ENCODE measurements around the gene LEF1.
"Not testable (repeated sequence)": the region's sequence is repeated elsewhere in the genome, so short reads cannot be mapped to it uniquely, and the experiment has no call there.

LEF1 gene

DNA sequence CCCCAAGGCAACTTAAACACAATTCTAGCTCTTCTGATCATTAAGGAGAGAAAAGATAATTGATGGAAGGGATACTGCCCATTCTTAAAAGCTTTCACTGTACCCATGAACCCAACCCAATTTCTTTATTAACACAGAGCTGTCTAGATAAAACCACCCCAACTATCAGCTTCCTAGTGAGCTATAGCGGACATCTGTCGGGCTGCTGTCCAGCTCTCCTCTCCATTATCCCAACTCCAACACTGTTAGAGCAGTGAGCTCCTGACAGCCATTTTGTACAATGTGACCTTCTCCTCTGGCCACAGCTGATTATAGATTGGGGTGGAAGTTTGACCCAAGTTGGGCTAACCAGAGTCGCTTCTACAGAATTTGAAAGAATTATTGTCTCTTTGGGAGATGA lies 112.9 kb downstream of the LEF1 start:
- no peak for DNase-seq

DNA sequence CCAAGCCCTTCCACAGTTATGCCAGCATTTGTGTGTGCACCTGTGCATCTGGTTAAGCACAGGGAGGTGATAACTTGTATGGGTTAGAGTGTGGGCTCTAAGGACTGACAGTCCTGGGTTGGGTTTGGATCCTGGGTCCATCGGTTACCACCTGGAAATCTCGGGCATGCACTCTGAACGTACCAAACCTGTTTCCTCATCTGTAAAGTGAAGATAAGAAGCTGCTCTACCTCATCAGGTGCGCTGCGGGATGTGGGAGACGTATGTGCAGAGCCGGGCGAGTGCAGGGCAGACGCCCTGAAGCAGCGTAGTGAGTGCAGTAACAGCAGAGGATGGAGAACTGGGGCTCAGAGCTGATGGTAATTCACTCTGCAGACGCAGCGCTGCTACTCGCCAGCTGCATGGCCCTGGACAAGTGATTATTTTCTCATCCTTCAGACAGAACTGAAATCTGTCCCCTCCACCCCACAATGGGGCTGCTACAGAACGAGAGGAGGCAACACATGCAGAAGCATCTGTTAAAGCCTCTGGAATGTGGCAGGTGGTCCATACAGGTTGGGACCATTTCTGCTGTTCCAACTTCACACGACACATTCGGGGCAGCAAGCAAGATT lies 114.6 kb downstream of the LEF1 start:
- no peak for DNase-seq

DNA sequence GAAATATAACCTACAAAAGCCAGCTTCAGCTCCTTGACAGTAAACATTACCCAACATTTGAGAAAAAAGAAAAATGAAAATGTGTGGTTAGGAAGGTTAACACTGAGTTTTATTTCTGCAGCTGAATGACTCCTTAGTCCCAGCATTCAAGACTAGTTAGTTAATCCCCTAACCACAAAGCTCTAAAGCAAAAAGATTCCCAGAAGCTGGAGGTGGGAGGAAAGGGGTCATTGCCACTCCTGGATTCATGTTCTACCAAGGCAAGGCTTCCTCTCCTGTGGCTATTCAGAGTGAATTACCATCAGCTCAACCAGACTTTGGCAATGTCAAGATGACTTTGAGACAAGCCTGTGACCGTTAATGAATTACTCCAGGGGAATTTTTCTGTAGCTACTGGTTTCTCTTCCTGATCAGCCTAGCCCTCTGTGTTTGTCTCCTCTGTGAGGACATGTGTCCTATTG lies 115.5 kb downstream of the LEF1 start:
- DNase-seq, result no peak

DNA sequence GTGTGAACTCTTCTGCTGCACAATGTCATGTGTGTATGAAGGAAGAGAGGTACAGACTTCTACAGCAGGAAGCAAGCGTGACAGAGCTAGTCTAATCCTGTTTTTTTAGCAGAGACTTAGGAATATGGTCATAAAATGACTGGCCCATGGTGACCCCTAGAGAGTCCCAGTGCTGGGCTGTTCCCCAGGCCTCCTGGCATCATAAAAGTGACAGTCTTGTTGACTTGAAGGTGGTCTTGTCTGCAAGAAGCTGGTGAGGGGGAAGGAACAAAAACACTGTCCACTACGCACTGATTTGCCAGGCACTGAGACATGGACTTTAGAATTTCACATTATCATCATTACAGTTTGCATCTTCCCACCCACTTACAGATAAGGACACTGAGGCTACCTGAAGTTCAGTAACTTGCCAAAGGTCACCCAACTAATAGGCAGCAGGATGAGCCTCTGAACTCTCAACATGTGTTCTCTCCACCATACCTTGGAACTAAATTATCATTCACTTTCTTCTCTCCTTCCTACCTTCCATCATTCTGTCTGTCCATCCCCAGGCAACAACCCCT lies 116.1 kb downstream of the LEF1 start:
- DNase-seq, result no peak

GRCh38 chr4:108051343-108051742 lies 117.4 kb downstream of the LEF1 start:
- DNase-seq, result no peak

DNA sequence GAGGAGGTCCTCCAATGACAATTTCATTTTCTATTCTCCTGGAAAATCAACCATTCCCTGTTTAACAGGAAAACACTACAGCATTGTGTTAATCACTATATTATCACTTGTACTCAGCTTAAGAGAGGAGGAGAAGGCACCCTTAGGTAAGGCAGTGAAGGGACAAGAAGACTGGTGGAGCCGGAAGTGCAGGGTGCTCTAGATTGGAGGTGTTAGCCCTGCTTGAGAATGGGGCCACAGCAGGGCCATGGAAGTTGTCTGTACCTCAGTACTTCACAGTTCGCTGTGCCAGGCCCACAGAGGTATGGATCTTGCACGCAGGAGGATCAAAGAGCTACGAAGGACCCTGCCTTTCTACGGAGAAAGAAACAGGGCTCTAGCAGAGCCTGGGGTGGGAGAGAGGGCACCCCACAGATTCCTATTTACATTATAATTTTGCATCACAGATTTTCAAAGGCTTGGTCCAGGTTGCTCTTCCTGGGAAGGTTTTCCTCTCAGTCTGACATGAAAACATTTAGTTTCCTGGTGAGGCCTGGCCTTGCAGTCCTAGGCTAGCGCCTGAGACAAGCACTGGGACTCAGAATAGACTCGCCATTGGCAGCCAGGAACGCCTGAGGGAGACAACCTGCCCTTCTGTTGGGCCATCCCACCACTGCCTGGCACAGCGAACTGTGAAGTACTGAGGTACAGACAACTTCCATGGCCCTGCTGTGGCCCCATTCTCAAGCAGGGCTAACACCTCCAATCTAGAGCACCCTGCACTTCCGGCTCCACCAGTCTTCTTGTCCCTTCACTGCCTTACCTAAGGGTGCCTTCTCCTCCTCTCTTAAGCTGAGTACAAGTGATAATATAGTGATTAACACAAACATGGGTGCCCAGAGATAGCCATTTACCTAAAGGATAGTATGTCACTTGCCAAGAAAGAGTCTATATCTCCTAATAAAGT lies 118.3 kb downstream of the LEF1 start:
- DNase-seq, result not testable (repeated sequence)

GRCh38 chr4:108049406-108049805 lies 119.3 kb downstream of the LEF1 start:
- no peak for DNase-seq

- no peak for DNase-seq
Observed at GRCh38 chr4:108048997-108049396, 119.7 kb downstream of the LEF1 start.

DNA sequence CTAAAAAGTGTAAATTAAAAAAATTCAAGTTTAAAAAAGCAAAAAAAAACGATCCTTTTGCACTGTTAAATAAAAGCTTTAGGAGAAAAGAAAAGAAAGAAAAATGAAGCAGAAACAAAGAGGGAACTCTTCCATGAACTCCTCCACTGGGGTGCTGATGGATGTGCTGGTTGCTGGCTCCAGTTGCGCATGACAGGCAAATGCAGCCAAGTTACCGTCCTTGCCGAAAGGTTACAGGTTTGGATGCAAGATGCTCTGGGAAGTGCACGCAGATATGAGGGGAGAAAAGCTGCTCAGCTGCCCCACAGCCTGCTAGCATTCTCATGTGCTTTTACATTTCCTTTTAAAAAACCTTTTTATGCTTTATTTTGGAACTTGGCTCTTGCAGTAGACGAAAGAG lies 120.6 kb downstream of the LEF1 start:
- DNase-seq, result no peak

- no peak for DNase-seq
Observed at GRCh38 chr4:108047199-108047598, 121.5 kb downstream of the LEF1 start.

- DNase-seq, result no peak
Observed at GRCh38 chr4:108045687-108046024, 123.1 kb downstream of the LEF1 start.

DNA sequence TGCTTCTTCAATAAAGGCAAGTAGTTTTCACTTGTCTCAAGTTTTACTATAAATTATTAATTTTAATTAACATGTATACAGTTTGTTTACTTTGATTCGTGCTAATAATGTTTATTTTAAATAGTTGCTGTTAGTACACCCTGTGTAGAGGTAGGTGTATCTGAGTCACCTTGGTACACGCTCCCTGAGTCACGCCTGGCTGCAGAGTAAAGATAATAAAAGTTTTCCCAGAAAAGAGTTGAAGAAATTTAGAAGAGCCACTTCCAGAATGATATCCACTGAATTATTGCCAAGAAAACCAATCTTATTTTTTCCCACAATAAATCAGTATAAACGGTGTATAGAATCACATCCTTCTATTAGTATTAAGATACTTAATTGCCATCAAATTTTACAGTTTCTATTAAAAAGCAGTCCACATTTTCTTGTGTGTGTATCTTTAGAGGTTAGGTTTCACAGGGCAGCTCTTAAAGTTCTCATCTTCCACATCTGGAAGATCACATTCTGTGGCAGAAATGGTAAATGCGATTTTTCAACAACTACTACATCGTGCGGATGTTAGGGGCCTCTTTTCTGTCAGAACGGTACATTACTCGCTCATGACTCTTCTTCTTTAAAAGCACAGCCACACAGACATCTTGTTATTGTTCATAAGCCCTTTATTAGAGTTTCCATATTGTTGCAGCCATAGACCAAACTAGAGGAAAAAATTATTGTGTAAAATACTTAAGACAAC lies 123.6 kb downstream of the LEF1 start:
- no peak for DNase-seq

DNA sequence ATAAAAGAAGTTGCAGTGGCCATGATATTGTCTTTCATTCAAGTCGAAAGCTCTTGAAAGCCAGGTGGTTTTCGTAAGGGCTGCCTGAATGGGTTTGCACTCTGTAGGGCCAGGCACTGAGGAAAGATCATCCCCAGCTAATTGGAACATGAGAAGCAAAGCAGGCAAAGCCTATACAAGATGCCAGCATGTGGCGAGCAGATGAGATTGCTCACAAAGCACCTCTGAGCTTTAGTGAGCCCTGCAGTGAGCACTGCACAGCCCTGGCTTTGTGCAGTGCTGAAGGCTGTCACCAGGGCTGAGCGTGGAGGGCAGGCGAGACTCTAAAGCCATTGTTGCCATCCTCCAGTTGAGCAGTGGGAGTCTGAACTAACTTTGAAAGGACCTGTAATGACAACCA lies 125.2 kb downstream of the LEF1 start:
- no peak for DNase-seq

- DNase-seq, result no peak
Observed at GRCh38 chr4:108042927-108043326, 125.8 kb downstream of the LEF1 start.

DNA sequence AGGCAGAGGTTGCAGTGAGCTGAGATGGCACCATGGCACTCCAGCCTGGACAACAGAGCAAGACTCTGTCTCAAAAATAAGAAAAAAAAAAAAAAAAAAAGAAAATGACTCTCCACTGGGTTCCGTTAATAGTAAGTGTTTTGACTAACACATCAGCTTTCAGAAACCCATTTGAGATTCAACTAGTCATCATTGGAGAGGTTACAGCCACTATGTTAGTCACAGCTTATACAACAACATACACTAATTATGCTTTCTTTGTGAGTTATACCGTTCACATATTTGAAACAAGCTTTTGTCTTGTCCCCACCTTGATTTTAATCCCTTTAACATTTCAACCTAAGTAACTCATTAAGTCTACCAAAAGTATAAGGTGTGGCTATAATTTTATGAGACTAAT lies 130.8 kb downstream of the LEF1 start:
- DNase-seq, result no peak

DNA sequence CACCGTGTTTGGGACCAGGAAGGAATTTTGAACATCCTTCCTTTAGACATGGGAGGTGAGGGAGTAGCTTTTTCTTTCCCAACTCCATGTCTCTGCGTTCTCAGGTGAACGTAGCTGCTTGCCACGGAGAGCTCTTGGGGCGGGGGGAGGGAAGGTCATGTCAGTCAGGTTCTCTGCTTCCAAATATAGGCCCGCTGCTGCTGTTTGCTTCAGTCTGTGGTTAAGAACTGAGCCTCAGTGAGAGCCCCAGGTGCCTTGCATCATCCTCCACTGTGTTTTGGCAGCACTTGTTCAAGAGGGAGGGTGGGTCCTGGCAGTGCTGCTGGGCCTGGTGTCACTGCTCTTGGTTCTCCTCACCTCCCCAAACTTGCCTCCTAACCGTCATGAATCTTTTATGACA lies 132.5 kb downstream of the LEF1 start:
- peak; percentile 58 for DNase-seq

DNA sequence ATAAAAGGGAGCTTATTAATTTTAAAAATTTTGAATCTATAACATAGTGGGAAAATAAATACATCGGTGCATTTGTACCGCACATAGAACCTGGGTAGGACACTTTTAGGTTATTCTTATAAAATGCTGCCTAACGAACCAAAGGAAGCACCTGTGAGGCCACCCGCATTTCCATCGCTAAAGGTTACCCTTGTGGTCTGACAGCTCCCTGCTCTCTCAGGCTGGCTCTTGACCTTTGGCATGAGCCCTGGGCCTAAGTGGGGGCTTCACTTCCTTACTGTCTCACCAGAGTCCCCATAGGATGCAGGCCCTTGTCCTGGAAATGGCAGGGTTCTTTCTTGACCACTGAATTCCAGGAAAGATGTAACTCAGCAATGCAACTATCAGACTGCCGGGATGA lies 133.0 kb downstream of the LEF1 start:
- DNase-seq, result no peak

- no peak for DNase-seq
Observed at GRCh38 chr4:108034565-108034964, 134.2 kb downstream of the LEF1 start.

DNA sequence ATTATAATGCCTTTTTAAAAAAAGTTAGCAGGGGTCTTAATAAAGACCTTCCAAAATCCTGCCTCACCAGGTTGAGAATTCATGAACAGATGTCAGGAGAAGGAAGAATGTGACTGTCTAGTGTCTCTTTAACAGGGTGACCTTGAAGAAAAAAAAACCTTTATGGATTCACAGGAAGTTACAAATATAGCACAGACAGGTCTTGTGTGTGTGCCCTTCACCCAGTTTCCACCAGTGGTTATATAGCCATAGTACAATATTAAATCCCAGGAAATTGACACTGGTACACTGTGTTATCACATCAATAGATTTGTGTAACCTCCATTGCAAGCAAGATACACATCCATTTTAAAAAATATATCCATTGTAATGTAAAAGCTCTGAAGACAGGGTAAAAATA lies 135.4 kb downstream of the LEF1 start:
- DNase-seq, result no peak

DNA sequence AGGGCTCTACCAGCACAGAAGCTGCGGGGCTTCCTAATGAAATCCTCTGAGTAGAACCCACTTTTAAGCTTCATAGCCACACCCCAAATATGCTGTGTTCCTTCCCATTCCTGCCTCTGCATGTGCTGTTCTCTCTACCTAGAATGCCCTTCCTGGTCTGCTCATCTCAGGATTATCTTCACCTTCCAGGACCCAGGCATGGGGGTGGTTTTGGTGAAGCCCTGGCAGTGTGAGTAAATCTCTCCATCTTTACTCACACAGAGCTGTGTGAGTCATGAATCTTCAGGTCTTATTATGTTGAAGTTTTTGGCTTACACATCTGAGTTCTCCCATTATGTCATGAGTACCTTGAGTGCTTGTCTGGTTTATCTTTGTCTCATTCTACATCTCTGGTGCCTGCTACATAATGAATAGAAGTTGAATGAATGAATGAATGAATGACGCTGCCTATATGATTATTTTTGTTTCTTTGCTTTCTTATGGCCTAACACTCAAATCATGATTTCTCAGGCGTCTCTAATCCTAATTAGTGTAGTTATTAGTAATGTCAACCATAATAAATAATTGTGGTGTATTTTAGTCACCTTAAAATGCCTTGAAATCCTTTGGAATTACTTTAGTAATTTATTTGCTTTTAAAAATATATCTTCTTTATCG lies 137.2 kb downstream of the LEF1 start:
- no peak for DNase-seq

- peak; percentile 65 for DNase-seq
Observed at GRCh38 chr4:108030332-108030731, 138.4 kb downstream of the LEF1 start.

DNA sequence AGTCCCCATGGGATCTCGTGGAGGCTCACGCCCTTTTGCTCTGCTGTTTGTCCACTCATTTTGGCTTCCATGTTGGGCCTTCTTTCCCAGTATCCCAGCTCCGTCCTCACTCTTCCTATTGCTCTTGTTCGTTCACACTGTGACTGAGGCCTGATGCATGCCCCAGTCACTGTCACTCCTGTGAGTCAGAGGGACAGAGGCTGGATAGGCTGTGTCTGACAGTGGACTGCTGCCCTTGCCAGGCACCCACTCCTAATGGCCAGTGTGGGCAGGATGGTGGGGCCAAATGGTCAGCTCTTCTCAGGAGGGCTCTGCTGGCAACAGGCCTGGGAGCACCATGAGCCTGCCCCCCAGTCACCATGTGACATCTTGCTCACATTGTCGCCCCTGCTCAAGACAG lies 139.0 kb downstream of the LEF1 start:
- no peak for DNase-seq

All from activated gamma-delta T cell treated with Interleukin-2 at 50 U/mL for 16 hours (primary cell).